Stimulated activated naive CD4-positive, alpha-beta T cell treated with Interleukin-2 at 50 U/mL for 16 hours (primary cell): ENCODE results near the gene AR.

ENCODE experiments used
- DNase-seq: peaks from one replicate; lab custom pipeline; 2025; lab: John Stamatoyannopoulos, UW

The AR gene, protein sequence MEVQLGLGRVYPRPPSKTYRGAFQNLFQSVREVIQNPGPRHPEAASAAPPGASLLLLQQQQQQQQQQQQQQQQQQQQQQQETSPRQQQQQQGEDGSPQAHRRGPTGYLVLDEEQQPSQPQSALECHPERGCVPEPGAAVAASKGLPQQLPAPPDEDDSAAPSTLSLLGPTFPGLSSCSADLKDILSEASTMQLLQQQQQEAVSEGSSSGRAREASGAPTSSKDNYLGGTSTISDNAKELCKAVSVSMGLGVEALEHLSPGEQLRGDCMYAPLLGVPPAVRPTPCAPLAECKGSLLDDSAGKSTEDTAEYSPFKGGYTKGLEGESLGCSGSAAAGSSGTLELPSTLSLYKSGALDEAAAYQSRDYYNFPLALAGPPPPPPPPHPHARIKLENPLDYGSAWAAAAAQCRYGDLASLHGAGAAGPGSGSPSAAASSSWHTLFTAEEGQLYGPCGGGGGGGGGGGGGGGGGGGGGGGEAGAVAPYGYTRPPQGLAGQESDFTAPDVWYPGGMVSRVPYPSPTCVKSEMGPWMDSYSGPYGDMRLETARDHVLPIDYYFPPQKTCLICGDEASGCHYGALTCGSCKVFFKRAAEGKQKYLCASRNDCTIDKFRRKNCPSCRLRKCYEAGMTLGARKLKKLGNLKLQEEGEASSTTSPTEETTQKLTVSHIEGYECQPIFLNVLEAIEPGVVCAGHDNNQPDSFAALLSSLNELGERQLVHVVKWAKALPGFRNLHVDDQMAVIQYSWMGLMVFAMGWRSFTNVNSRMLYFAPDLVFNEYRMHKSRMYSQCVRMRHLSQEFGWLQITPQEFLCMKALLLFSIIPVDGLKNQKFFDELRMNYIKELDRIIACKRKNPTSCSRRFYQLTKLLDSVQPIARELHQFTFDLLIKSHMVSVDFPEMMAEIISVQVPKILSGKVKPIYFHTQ

DNA sequence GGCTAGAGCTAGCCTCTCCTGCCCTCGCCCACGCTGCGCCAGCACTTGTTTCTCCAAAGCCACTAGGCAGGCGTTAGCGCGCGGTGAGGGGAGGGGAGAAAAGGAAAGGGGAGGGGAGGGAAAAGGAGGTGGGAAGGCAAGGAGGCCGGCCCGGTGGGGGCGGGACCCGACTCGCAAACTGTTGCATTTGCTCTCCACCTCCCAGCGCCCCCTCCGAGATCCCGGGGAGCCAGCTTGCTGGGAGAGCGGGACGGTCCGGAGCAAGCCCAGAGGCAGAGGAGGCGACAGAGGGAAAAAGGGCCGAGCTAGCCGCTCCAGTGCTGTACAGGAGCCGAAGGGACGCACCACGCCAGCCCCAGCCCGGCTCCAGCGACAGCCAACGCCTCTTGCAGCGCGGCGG is at the start of gene AR:
Gene AR (plus strand): TSS at position 204 of the 400 bp plus-strand sequence. CDS start 1,126 bp downstream, outside the sequence.
- no peak for DNase-seq

DNA sequence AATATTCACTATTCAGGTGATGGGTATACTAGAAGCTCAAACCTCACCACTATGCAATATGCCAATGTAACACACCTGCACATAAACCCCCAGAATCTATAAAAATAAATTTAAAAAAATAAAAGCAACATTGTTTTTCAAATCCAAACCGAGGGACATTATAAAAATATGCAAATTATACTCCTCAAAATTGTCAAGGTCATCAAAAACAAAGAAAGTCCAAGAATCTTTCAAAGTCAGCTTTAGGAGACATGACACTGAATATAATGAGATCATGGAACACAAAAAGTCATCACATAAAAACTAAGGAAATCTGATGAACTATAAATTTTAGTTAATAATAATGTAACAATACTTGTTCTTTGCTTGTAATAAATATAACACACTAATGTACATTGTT is 43.2 kb upstream of the AR start:
- DNase-seq: no peak

DNA sequence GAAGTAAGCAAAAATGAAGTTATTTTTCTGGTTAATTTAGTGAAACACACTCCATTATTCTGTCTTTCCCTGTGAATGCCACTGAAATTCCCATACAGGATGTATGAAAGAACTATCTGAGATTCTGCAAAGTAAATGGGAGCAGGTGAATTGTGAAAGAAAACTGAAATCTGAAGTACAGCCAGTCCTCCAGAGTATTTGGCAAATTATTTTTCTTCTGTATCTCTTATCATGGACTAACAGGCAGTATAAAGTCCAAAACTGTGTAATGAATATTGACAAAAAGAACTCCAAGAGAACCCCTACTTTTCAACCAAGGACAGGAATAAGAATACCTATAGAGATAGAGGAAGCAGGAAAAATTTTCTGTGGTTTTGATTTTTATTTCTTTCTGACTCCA is 40.8 kb upstream of the AR start:
- DNase-seq: no peak

DNA sequence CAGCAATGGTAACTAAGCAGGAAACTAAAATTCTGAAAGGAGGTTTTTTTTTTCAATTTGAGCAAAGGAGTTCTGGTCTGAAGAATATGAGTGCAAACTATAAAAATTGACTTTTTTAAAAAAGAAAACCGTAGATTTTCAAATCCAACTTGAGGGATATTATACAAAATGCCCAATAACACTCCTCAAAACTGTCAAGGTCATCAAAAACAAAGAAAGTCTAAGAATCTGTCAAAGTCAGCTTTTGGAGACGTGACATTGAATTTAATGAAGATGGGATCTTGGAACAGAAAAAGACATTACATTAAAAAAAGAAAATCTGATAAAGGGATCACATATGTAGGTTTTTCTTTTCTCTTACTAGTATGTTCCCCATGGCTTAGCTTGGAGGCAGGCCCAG is 40.4 kb upstream of the AR start:
- DNase-seq: no peak

DNA sequence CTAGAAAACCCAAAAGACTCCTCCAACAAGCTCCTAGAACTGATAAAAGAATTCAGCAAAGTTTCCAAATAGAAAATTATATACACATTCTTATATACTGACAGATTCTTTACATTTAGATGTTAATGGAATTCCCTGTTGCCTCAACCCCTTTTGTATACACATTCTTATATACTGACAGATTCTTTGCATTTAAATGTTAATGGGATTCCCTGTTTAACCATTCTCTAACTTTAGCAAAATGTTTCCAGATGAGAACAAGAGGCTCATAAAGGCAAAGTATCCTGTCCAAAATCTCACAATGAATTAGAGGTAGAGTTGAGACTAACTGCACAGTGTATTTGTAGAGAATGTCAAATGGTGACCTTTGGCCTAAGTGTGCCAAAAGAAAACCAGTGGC is 23.1 kb upstream of the AR start:
- DNase-seq: no peak

DNA sequence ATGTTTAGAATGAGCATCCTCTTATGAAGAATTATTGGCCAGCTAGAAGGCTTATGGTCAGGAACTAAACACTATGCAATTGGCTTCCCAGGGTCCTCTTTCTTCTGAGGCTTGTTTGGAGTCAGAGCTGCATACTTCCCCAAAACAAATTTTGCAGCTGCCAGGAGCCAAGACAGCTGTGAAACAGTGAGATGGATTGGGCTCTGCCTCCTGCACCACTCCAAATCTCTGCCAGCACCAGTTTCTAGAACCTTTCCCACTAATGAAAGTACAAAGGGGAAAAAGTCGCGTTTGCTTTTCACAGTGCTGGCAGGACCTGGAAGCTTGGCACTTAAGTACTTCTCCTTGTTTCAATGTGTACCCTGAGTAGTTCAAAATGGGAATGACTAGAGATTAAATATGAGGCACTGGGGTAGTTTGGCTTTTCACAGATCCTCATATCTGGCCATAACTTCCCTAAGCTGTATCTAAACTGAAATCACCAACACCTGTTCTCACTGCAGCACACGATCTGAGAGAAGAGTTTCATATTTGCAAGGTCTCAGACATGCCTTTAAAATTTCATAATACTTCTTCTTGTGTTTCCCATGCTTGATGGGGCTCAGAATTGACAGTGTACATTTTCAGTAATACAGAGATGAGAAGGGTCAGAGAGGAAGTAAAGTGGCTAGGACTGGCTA is 20.7 kb upstream of the AR start:
- DNase-seq: no peak

DNA sequence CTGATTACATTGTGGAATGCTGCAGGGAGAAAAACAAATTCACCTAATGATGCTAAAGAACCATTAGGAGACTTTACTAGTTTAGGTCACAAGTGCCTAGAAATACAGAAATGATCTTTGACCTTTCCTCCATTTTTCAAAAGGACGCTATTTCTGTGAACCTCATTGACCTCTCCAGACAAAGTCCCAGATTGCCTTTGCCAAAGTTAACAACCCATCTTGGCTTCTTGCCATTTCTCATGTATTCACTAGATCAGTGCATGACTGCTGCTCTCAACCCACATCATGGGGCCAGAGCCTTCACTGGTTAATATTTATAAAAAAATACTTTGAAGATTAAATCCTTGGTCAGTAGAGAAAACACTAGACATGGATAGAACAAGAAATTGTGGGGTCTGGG is 19.9 kb upstream of the AR start:
- no peak for DNase-seq

DNA sequence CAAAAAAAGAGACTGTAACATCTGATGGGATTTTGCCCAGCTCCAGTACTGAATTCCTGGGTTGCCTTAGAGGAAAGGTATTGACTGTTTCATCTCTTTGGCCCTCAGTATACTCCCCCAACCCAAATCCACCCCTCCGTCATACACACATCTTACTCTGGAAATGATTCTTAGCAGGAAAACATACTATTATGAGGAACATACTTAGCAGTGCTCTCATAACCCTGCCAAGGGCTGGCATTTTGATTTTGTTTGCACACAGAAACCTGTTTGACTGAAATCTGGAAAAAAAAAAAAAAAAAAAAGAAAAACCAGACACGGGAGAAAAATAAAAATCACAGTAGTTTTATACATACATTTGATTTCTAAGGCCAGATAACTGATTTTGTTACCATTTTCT is 19.4 kb upstream of the AR start:
- no peak for DNase-seq

DNA sequence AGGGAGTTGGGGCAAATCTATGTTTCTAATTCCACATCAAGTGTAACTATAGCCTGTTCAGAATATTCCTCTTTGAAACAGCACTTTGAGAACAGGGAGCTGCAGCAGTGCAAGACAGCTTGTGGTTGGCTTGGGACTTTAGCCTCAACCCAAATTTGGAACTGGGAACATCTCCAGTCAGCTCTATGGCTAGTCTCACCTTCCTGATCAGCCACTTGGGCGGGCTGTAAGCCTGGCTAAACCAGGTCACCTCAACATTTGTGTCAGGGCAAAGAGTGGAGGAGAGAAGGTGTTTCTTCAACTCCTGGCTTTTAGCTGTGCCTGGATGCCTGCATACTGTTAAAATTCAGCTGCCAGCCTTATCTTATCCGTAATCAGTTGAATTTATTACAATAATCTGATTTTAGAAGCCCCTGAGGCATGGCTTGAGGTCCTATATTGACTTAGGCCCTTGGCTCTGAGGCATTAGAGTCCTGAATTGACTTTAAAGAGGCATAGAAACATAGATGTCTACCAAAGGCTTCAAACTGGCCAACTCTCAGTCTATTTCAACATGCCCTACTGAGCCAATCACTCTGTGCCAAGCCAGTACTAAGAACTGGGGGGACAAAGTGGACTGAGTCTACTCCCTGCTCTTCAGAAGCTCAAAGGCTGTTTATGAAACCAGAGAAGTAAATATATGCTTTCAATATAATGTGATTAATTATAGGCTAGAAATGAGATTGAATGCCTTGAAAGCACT is 18.7 kb upstream of the AR start:
- DNase-seq: no peak

DNA sequence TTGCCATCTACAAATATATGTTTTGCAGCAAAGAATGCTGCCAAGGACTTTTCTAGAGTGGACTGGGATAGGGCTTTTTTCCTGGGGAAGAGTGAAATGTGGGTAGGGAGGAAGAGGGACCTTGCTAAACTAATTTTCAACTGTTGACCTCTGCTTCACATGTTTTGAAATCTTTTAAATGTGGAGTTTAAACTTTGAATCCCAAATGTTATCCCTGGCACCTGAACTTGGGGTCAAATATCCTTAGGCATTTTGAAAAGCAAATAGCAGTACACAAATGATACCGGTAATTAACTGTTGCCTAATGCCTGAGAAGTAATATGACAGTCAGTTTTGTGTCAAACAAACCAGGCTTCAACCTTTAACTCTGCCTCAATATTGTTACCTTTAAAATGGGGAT is 7.3 kb upstream of the AR start:
- DNase-seq: no peak

DNA sequence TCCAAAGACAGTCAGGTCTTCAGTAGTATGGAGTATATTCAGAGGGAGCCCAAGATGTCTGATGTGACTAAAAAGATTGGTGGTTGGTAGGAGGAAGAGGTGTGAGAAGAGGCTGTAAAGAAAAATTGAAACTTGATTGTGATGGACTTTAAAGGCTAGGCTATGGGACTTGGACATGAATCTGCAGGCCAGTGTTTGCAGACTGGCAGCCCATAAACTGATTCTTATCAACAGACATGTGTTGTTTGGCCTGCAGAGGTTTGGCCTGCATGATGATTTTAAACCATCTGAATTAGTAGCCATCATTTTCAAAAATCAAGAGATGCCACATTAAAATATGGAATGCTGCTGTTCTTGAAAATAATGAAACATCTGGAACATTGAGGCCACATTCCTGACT is 5.4 kb upstream of the AR start:
- DNase-seq: no peak

DNA sequence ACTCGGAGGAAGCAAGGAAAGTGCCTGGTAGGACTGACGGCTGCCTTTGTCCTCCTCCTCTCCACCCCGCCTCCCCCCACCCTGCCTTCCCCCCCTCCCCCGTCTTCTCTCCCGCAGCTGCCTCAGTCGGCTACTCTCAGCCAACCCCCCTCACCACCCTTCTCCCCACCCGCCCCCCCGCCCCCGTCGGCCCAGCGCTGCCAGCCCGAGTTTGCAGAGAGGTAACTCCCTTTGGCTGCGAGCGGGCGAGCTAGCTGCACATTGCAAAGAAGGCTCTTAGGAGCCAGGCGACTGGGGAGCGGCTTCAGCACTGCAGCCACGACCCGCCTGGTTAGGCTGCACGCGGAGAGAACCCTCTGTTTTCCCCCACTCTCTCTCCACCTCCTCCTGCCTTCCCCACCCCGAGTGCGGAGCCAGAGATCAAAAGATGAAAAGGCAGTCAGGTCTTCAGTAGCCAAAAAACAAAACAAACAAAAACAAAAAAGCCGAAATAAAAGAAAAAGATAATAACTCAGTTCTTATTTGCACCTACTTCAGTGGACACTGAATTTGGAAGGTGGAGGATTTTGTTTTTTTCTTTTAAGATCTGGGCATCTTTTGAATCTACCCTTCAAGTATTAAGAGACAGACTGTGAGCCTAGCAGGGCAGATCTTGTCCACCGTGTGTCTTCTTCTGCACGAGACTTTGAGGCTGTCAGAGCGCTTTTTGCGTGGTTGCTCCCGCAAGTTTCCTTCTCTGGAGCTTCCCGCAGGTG is 637 bp downstream of the AR start:
- no peak for DNase-seq

DNA sequence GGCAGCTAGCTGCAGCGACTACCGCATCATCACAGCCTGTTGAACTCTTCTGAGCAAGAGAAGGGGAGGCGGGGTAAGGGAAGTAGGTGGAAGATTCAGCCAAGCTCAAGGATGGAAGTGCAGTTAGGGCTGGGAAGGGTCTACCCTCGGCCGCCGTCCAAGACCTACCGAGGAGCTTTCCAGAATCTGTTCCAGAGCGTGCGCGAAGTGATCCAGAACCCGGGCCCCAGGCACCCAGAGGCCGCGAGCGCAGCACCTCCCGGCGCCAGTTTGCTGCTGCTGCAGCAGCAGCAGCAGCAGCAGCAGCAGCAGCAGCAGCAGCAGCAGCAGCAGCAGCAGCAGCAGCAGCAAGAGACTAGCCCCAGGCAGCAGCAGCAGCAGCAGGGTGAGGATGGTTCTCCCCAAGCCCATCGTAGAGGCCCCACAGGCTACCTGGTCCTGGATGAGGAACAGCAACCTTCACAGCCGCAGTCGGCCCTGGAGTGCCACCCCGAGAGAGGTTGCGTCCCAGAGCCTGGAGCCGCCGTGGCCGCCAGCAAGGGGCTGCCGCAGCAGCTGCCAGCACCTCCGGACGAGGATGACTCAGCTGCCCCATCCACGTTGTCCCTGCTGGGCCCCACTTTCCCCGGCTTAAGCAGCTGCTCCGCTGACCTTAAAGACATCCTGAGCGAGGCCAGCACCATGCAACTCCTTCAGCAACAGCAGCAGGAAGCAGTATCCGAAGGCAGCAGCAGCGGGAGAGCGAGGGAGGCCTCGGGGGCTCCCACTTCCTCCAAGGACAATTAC is 1.4 kb downstream of the AR start:
- DNase-seq: no peak

DNA sequence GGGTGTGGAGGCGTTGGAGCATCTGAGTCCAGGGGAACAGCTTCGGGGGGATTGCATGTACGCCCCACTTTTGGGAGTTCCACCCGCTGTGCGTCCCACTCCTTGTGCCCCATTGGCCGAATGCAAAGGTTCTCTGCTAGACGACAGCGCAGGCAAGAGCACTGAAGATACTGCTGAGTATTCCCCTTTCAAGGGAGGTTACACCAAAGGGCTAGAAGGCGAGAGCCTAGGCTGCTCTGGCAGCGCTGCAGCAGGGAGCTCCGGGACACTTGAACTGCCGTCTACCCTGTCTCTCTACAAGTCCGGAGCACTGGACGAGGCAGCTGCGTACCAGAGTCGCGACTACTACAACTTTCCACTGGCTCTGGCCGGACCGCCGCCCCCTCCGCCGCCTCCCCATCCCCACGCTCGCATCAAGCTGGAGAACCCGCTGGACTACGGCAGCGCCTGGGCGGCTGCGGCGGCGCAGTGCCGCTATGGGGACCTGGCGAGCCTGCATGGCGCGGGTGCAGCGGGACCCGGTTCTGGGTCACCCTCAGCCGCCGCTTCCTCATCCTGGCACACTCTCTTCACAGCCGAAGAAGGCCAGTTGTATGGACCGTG is 2.2 kb downstream of the AR start:
- no peak for DNase-seq

DNA sequence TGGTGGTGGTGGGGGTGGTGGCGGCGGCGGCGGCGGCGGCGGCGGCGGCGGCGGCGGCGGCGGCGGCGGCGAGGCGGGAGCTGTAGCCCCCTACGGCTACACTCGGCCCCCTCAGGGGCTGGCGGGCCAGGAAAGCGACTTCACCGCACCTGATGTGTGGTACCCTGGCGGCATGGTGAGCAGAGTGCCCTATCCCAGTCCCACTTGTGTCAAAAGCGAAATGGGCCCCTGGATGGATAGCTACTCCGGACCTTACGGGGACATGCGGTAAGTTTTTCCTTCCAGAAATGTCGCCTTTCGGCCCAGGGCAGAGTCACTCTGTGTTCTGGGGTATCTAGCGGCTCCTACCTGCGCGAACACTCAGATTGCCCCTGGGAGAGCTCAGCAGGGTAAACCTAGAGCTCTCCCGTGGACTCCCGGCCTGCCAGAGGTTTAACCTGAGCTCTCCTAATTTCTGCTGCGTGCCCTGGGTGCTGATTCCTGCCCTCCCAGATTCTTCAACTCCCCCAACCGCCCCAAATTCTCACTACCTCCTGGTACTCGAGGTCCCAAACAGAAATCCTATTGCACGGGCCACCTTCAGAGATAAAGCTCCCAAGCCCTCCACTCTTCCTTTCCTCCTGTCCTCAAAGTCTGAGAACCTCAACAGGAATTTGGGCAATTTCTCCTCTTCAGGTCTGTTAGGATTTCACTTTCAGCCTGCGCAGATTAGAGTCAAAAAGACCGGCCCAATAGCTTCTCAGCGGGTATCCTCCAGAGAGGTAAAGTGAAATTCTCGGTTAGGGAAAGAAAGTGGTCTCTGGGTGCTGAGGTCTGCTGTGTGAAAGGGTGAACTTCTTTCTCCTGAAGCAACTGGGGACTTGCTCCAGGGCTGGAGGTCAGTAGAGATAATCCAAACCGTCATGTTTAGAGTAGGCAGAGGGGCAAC is 2.9 kb downstream of the AR start:
- no peak for DNase-seq

DNA sequence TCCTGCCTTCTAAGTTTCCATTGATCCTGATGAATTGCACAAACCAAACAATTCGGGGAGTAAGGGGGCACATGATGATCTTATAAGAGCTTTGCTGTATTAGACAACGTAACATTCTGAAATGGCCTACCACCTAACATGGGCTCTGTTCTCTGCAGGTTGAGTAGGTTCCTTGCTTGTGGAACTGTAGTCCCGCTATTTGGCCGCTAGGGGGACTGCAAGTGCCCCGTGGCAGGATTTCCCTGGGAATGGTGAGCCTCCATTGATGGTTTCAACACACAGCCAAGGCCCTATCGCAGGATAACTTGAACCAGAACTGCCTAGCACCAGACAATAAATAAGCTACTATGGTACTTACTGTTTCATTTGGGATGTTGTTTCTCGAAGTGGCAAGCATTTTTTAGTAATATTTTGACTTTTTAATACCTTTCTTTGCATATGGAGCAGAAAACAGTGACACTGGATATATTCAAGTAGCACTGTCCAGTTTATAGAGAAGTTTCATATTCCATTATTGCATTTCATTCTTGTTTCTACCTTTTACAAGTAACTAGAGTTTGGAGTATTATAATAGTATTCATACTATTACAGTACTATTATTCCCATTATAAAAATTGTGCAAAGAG is 11.9 kb downstream of the AR start:
- no peak for DNase-seq

DNA sequence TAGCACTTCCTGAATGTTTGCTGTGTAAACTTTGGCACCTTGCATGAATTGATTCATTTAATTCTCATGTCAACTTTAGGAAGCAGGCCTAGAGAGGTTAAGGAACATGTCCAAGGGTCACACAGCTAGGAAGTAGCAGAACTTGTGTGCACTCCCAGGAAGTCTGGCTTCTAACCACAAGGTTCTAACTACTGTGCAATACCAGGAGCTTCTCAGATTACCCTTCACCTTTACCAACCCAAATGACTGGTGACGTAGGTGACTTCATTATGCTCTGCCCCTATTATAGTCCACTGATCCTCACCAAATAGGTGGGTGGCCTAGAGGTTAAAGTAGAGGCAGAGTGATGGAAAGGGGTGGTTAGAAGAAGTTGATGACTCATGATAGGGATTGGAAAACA is 14.4 kb downstream of the AR start:
- no peak for DNase-seq
